HEK293 (cell line): ENCODE measurements around the gene CNTNAP4.

ENCODE experiments used
- CTCF ChIA-PET: fragments of 350-600 bp; formaldehyde crosslinking; extraction: SDS; loops from one replicate; lab custom pipeline; 2021; ENCODE audit warnings: antibody characterized with exemption; lab: Yijun Ruan, JAX
- POLR2A ChIA-PET: fragments of 300-600 bp; formaldehyde crosslinking; extraction: SDS; loops from one replicate; lab custom pipeline; 2020; ENCODE audit warnings: antibody characterized with exemption, inconsistent platforms; lab: Yijun Ruan, JAX
- H3K27ac ChIP-seq: fragments of 200-500 bp; sonication (Bioruptor generic); 2 replicates; pipeline ENCODE4 v1.5.1; 2014; ENCODE audit warnings: low read depth, low read length, control low read depth, inconsistent platforms; ENCODE audit errors: extremely low read depth
- H3K36me3 ChIP-seq, 2 experiments: fragments of 200-500 bp in 1 of 2; sonication (Bioruptor generic) in 1 of 2; 1 replicate in 1 of 2; 2 replicates in 1 of 2; pipeline ENCODE4 v1.5.1; 2014 to 2017; ENCODE audit warnings: inconsistent platforms in 2 of 2, low read length in 2 of 2; ENCODE audit not compliant: control insufficient read depth in 2 of 2, insufficient read depth in 1 of 2
- H3K4me1 ChIP-seq: fragments of 200-500 bp; sonication (Bioruptor generic); 2 replicates; pipeline ENCODE4 v1.5.1; 2014; ENCODE audit warnings: mild to moderate bottlenecking, low read length, inconsistent platforms; ENCODE audit not compliant: control insufficient read depth, insufficient read depth
- H3K4me3 ChIP-seq: 2 replicates; pipeline ENCODE4 v1.5.1; 2011; ENCODE audit warnings: low read depth, mild to moderate bottlenecking, control low read depth, low read length, moderate library complexity
- H3K9me3 ChIP-seq: fragments of 200-500 bp; sonication (Bioruptor generic); 2 replicates; pipeline ENCODE4 v1.5.1; 2014; ENCODE audit warnings: low read depth, low read length, inconsistent platforms; ENCODE audit not compliant: control insufficient read depth, insufficient read depth
- GFI1B ChIP-seq: fragments of 450-650 bp; formaldehyde crosslinking; IDR thresholded peaks from 2 replicates; pipeline ENCODE4 v1.5.1; 2016; ENCODE audit warnings: missing biosample characterization, missing genetic modification characterization
- SCRT1 ChIP-seq: fragments of 450-650 bp; formaldehyde crosslinking; IDR thresholded peaks from 2 replicates; pipeline ENCODE4 v1.5.1; 2016; ENCODE audit warnings: missing biosample characterization, missing genetic modification characterization, borderline replicate concordance
- ZFP69B ChIP-seq: fragments of 450-650 bp; formaldehyde crosslinking; IDR thresholded peaks from 2 replicates; pipeline ENCODE4 v1.5.1; 2016; ENCODE audit warnings: missing biosample characterization, missing genetic modification characterization
- ZNF133 ChIP-seq: fragments of 450-650 bp; formaldehyde crosslinking; IDR thresholded peaks from 2 replicates; pipeline ENCODE4 v1.5.1; 2016; ENCODE audit warnings: missing biosample characterization, missing genetic modification characterization
- ZNF211 ChIP-seq: fragments of 450-650 bp; formaldehyde crosslinking; IDR thresholded peaks from 2 replicates; pipeline ENCODE4 v1.5.1; 2016; ENCODE audit warnings: low read depth, missing biosample characterization, missing genetic modification characterization
- ZNF302 ChIP-seq: fragments of 450-650 bp; formaldehyde crosslinking; IDR thresholded peaks from 2 replicates; pipeline ENCODE4 v1.5.1; 2016; ENCODE audit warnings: missing biosample characterization, missing genetic modification characterization, low read depth
- ZNF37A ChIP-seq: fragments of 450-650 bp; IDR thresholded peaks from 2 replicates; pipeline ENCODE4 v1.5.1; 2018; ENCODE audit warnings: missing biosample characterization, missing genetic modification characterization
- ZNF423 ChIP-seq: fragments of 450-650 bp; formaldehyde crosslinking; IDR thresholded peaks from 2 replicates; pipeline ENCODE4 v1.5.1; 2016; ENCODE audit warnings: missing biosample characterization, missing genetic modification characterization
- ZNF426 ChIP-seq: fragments of 450-650 bp; formaldehyde crosslinking; IDR thresholded peaks from 2 replicates; pipeline ENCODE4 v1.5.1; 2017; ENCODE audit warnings: missing biosample characterization, missing genetic modification characterization, mild to moderate bottlenecking, inconsistent platforms, moderate library complexity
- ZNF548 ChIP-seq: fragments of 450-650 bp; formaldehyde crosslinking; IDR thresholded peaks from 2 replicates; pipeline ENCODE4 v1.5.1; 2016; ENCODE audit warnings: missing biosample characterization, missing genetic modification characterization
- ZNF747 ChIP-seq: fragments of 450-650 bp; formaldehyde crosslinking; IDR thresholded peaks from 2 replicates; pipeline ENCODE4 v1.5.1; 2016; ENCODE audit warnings: missing biosample characterization, missing genetic modification characterization
- ZNF768 ChIP-seq: fragments of 450-650 bp; formaldehyde crosslinking; IDR thresholded peaks from 2 replicates; pipeline ENCODE4 v1.5.1; 2018; ENCODE audit warnings: missing biosample characterization, mild to moderate bottlenecking, missing genetic modification characterization
- ZNF792 ChIP-seq: fragments of 450-650 bp; formaldehyde crosslinking; IDR thresholded peaks from 2 replicates; pipeline ENCODE4 v1.5.1; 2016; ENCODE audit warnings: missing biosample characterization, missing genetic modification characterization
- ZSCAN30 ChIP-seq: fragments of 450-650 bp; IDR thresholded peaks from 2 replicates; pipeline ENCODE4 v1.5.1; 2018; ENCODE audit warnings: missing biosample characterization, mild to moderate bottlenecking, missing genetic modification characterization, moderate library complexity
- TF ChIP-seq, protein P1 (sequence below): fragments of 450-650 bp; formaldehyde crosslinking; IDR thresholded peaks from 2 replicates; pipeline ENCODE4 v1.5.1; 2017; ENCODE audit warnings: missing biosample characterization, missing genetic modification characterization
- TF ChIP-seq, protein P2 (sequence below): fragments of 450-650 bp; formaldehyde crosslinking; IDR thresholded peaks from 2 replicates; pipeline ENCODE4 v1.5.1; 2016; ENCODE audit warnings: missing biosample characterization, missing genetic modification characterization
- TF ChIP-seq, protein P3 (sequence below): fragments of 450-650 bp; formaldehyde crosslinking; optimal IDR thresholded peaks from 2 replicates; pipeline ENCODE3; 2016; ENCODE audit warnings: missing biosample characterization, mild to moderate bottlenecking, missing genetic modification characterization
- TF ChIP-seq, protein P4 (sequence below): fragments of 450-650 bp; formaldehyde crosslinking; IDR thresholded peaks from 2 replicates; pipeline ENCODE4 v1.5.1; 2017; ENCODE audit warnings: missing biosample characterization, missing genetic modification characterization
- TF ChIP-seq, protein P5 (sequence below): fragments of 450-650 bp; formaldehyde crosslinking; IDR thresholded peaks from 2 replicates; pipeline ENCODE4 v1.5.1; 2016; ENCODE audit warnings: missing biosample characterization, missing genetic modification characterization
- TF ChIP-seq, protein P6 (sequence below): fragments of 450-650 bp; formaldehyde crosslinking; IDR thresholded peaks from 2 replicates; pipeline ENCODE4 v1.5.1; 2016; ENCODE audit warnings: missing biosample characterization, missing genetic modification characterization, borderline replicate concordance

The CNTNAP4 gene

DNA sequence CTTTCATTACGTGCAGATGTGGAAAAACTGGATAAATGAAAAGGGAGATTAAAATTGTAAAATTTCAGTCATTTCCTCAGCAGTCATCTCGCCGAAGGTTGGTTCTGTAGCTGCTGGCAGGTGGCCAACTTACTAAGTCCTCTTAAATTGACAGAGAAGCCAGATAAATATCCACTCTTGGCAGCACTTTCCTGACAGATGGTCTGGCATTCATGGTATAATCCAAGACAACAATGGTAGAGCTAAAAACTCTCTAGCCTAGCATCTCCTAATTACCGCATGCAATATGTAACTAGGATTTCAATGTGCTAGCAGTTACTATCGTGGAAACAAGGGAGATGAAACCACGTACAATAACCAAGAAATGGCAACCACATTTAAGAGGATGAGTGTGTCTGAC, 306.3 kb downstream of the CNTNAP4 start:
- H3K4me1 ChIP-seq: no peaks in the 10 kb centered on the region
- POLR2A ChIA-PET: no interaction called here
- H3K9me3 ChIP-seq: no peaks in the 10 kb centered on the region
- no peak overlapping the region for H3K4me3 ChIP-seq
- TF ChIP-seq ZNF302 (tag by site-specific recombination) (no peak), ZNF768 (tag by site-specific recombination) (no peak), ZNF426 (no peak), ZNF548 (tag by site-specific recombination) (no peak), ZNF792 (no peak)
- TF ChIP-seq, protein P1, sequence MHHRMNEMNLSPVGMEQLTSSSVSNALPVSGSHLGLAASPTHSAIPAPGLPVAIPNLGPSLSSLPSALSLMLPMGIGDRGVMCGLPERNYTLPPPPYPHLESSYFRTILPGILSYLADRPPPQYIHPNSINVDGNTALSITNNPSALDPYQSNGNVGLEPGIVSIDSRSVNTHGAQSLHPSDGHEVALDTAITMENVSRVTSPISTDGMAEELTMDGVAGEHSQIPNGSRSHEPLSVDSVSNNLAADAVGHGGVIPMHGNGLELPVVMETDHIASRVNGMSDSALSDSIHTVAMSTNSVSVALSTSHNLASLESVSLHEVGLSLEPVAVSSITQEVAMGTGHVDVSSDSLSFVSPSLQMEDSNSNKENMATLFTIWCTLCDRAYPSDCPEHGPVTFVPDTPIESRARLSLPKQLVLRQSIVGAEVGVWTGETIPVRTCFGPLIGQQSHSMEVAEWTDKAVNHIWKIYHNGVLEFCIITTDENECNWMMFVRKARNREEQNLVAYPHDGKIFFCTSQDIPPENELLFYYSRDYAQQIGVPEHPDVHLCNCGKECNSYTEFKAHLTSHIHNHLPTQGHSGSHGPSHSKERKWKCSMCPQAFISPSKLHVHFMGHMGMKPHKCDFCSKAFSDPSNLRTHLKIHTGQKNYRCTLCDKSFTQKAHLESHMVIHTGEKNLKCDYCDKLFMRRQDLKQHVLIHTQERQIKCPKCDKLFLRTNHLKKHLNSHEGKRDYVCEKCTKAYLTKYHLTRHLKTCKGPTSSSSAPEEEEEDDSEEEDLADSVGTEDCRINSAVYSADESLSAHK (tag by site-specific recombination): no peak
- TF ChIP-seq, protein P2, sequence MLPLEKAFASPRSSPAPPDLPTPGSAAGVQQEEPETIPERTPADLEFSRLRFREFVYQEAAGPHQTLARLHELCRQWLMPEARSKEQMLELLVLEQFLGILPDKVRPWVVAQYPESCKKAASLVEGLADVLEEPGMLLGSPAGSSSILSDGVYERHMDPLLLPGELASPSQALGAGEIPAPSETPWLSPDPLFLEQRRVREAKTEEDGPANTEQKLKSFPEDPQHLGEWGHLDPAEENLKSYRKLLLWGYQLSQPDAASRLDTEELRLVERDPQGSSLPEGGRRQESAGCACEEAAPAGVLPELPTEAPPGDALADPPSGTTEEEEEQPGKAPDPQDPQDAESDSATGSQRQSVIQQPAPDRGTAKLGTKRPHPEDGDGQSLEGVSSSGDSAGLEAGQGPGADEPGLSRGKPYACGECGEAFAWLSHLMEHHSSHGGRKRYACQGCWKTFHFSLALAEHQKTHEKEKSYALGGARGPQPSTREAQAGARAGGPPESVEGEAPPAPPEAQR (tag by site-specific recombination): no peak
- TF ChIP-seq, protein P3, sequence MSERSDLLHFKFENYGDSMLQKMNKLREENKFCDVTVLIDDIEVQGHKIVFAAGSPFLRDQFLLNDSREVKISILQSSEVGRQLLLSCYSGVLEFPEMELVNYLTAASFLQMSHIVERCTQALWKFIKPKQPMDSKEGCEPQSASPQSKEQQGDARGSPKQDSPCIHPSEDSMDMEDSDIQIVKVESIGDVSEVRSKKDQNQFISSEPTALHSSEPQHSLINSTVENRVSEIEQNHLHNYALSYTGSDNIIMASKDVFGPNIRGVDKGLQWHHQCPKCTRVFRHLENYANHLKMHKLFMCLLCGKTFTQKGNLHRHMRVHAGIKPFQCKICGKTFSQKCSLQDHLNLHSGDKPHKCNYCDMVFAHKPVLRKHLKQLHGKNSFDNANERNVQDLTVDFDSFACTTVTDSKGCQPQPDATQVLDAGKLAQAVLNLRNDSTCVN (tag by site-specific recombination): no peak
- TF ChIP-seq, all 188 proteins: peak for 0
- CTCF ChIA-PET: no interaction called here
- Histone ChIP-seq H3K27ac (no peak overlapping the region), H3K36me3 (no peaks in the 10 kb centered on the region)

DNA sequence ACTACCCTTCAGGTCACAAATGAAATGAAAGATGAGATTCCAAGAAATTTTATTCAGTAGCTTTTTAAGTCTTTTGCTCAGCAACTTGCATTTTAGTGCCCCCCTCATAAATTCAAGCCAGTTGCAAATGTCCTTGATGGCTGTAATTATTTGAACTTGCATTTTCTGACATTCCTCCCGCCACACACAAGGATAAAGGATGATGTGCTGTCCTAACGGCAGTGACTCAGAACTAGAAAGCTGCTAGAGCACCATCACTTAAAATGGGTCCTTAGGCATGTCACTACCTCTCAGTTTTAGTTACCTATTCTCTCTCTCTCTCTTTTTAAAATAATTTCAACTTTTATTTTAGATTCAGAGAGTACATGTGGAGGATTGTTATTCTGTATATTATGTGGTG, 306.7 kb downstream of the CNTNAP4 start:
- Histone ChIP-seq H3K27ac (no peak overlapping the region), H3K4me3 (no peak overlapping the region), H3K9me3 (no peaks in the 10 kb centered on the region), H3K36me3 (no peaks in the 10 kb centered on the region), H3K4me1 (no peaks in the 10 kb centered on the region)
- TF ChIP-seq GFI1B: no peak
- no peak for TF ChIP-seq ZNF423 (tag by site-specific recombination)
- TF ChIP-seq ZFP69B (tag by site-specific recombination): no peak
- TF ChIP-seq ZNF133 (tag by site-specific recombination): no peak
- TF ChIP-seq ZNF747 (tag by site-specific recombination): no peak
- TF ChIP-seq, protein P4, sequence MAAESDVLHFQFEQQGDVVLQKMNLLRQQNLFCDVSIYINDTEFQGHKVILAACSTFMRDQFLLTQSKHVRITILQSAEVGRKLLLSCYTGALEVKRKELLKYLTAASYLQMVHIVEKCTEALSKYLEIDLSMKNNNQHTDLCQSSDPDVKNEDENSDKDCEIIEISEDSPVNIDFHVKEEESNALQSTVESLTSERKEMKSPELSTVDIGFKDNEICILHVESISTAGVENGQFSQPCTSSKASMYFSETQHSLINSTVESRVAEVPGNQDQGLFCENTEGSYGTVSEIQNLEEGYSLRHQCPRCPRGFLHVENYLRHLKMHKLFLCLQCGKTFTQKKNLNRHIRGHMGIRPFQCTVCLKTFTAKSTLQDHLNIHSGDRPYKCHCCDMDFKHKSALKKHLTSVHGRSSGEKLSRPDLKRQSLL (tag by site-specific recombination): no peak
- TF ChIP-seq, protein P5, sequence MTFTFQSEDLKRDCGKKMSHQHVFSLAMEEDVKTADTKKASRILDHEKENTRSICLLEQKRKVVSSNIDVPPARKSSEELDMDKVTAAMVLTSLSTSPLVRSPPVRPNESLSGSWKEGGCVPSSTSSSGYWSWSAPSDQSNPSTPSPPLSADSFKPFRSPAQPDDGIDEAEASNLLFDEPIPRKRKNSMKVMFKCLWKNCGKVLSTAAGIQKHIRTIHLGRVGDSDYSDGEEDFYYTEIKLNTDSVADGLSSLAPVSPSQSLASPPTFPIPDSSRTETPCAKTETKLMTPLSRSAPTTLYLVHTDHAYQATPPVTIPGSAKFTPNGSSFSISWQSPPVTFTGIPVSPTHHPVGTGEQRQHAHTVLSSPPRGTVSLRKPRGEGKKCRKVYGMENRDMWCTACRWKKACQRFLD (tag by site-specific recombination): no peak
- TF ChIP-seq ZSCAN30: no peak
- no peak for TF ChIP-seq SCRT1 (tag by site-specific recombination)
- no peak for TF ChIP-seq ZNF37A
- TF ChIP-seq, protein P6, sequence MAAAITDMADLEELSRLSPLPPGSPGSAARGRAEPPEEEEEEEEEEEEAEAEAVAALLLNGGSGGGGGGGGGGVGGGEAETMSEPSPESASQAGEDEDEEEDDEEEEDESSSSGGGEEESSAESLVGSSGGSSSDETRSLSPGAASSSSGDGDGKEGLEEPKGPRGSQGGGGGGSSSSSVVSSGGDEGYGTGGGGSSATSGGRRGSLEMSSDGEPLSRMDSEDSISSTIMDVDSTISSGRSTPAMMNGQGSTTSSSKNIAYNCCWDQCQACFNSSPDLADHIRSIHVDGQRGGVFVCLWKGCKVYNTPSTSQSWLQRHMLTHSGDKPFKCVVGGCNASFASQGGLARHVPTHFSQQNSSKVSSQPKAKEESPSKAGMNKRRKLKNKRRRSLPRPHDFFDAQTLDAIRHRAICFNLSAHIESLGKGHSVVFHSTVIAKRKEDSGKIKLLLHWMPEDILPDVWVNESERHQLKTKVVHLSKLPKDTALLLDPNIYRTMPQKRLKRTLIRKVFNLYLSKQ (tag by site-specific recombination): no peak
- no peak for TF ChIP-seq ZNF211 (tag by site-specific recombination)
- no peak for TF ChIP-seq ZNF548 (tag by site-specific recombination)
- CTCF ChIA-PET: no interaction called here
- POLR2A ChIA-PET: no interaction called here
